ENCODE measurements around the gene SLC25A33.

The SLC25A33 gene

GRCh38 chr1:9604836-9605235, 65.6 kb downstream of the SLC25A33 start:
- TF ChIP-seq, protein P1, sequence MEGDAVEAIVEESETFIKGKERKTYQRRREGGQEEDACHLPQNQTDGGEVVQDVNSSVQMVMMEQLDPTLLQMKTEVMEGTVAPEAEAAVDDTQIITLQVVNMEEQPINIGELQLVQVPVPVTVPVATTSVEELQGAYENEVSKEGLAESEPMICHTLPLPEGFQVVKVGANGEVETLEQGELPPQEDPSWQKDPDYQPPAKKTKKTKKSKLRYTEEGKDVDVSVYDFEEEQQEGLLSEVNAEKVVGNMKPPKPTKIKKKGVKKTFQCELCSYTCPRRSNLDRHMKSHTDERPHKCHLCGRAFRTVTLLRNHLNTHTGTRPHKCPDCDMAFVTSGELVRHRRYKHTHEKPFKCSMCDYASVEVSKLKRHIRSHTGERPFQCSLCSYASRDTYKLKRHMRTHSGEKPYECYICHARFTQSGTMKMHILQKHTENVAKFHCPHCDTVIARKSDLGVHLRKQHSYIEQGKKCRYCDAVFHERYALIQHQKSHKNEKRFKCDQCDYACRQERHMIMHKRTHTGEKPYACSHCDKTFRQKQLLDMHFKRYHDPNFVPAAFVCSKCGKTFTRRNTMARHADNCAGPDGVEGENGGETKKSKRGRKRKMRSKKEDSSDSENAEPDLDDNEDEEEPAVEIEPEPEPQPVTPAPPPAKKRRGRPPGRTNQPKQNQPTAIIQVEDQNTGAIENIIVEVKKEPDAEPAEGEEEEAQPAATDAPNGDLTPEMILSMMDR (IDR thresholded peaks at IDR 0.05; ENCODE audit: extremely low read depth, missing control alignments) = no peak
- DNase-seq (ENCODE audit: low spot score) = no peak

GRCh38 chr1:9605946-9606455, 66.7 kb downstream of the SLC25A33 start:
- no peak for DNase-seq (ENCODE audit: low spot score)
- TF ChIP-seq, protein P1 (IDR thresholded peaks at IDR 0.05; ENCODE audit: extremely low read depth, missing control alignments) = no peak

DNA sequence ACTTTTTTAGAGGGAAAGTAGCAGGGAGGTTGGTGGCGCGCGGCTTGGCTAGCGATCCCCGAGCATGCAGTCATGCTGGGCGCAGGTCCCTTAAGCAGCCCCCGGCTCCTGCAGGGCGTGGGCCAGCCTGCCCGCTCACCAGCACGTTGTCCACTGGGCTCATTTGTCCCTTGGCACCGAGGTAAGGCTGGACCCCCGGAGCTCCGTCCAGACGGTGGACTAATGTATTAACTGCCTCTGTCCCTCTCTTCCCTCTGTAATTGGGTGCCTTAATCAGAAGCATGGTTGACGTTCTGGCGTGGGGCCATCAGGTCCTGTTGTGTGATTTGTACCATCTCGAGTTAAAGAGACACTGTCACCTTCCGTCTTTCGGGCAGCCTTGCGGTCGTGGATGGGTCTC, 67.2 kb downstream of the SLC25A33 start:
- TF ChIP-seq, protein P1 (IDR thresholded peaks at IDR 0.05; ENCODE audit: extremely low read depth, missing control alignments) = no peak
- DNase-seq (ENCODE audit: low spot score) = no peak

DNA sequence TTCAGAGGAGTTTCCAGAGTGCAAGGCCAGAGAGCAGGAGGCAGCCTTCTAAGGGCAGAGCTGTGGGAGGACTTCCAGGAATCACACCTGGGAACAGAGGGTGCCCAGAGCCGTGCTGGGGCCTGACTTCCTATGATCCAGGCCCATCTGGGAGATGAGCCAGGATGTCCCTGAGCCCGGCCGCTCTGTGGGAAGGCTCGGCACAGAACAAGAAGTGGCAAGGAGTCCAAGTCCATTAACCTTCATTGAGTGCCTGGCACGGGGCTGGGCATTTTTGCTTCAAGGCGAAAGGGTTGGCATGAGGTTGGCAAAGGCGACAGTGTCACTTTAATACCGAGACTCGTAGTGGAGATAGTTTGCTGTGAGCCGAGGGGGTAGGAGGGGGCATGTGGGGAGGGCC, 67.7 kb downstream of the SLC25A33 start:
- DNase-seq (ENCODE audit: low spot score) = no peak
- TF ChIP-seq, protein P1 (IDR thresholded peaks at IDR 0.05; ENCODE audit: extremely low read depth, missing control alignments) = no peak

DNA sequence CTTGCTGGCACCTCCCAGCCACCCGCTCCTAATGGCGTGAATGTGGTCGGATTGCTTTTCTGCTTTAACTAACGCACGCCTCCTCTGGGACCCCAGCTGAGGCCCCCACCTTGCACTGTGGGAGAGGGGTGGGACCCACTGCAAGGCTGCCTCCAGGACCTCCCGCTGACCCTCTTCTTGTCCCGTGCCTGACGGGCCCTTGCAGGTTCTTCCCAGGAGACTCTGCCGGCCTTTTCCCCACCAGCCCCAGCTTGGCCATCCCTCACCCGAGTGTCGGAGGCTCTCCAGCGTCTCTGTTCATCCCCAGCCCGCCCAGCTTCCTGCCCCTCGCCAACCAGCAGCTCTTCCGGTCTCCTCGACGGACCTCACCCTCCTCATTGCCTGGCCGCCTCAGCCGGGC, 68.1 kb downstream of the SLC25A33 start:
- TF ChIP-seq, protein P1 (IDR thresholded peaks at IDR 0.05; ENCODE audit: extremely low read depth, missing control alignments) = no peak
- DNase-seq (ENCODE audit: low spot score) = no peak

- TF ChIP-seq, protein P1 (IDR thresholded peaks at IDR 0.05; ENCODE audit: extremely low read depth, missing control alignments) = no peak
- DNase-seq (ENCODE audit: low spot score) = no peak
Observed at GRCh38 chr1:9609998-9610397, 70.7 kb downstream of the SLC25A33 start.

DNA sequence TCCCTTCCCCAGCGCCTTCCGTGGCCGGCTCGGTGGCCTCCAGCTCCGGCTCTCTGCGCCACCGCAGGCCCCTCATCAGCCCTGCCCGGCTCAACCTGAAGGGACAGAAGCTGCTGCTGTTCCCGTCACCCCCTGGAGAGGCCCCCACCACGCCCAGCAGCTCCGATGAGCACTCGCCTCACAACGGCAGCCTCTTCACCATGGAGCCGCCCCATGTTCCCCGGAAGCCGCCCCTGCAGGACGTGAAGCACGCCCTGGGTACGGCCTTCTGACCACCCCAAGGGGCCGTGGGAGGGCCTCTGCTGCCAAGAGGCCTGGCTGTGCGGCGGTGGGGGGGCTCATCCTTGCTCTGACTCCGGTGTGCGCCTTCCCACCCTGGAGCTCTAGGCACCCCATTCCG, 71.3 kb downstream of the SLC25A33 start:
- TF ChIP-seq, protein P1 (IDR thresholded peaks at IDR 0.05; ENCODE audit: extremely low read depth, missing control alignments) = no peak
- no peak for DNase-seq (ENCODE audit: low spot score)

Data from GM20000 (cell line).